ENCODE data around the gene ALPL. TPM values are rescaled to one million over a fixed set of nuclear protein-coding genes. Genes with fewer than 3 reads are reported as not detected.

ALPL gene
- polyA plus RNA-seq, 4 donors, result 25.1 to 53.0 (median 33.4) TPM

DNA sequence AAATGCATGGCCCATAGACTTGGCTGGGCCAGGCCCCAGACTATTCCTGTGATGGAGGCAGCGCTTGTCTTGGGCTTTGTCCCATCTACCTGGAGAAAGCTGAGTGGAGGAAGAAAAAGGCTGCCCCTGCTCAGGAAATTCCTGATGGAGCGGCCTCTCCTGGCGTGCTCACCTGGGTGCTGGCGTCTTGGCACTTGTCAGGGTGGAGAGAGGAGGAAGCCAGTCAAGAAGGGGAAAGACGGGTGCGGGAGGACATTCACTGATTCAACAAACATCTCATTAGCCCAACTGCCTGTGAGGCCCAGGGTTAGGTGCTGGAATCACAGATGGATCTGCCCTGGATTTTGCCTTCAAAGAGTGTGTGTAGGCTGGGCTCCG is 16.1 kb downstream of the ALPL start:
- DNase-seq (ENCODE audit: low read depth in 4 of 4, low spot score in 2 of 4), result no peak

GRCh38 chr1:21526441-21526840 is 17.2 kb downstream of the ALPL start:
- no peak for DNase-seq (ENCODE audit: low read depth in 4 of 4, low spot score in 2 of 4)

DNA sequence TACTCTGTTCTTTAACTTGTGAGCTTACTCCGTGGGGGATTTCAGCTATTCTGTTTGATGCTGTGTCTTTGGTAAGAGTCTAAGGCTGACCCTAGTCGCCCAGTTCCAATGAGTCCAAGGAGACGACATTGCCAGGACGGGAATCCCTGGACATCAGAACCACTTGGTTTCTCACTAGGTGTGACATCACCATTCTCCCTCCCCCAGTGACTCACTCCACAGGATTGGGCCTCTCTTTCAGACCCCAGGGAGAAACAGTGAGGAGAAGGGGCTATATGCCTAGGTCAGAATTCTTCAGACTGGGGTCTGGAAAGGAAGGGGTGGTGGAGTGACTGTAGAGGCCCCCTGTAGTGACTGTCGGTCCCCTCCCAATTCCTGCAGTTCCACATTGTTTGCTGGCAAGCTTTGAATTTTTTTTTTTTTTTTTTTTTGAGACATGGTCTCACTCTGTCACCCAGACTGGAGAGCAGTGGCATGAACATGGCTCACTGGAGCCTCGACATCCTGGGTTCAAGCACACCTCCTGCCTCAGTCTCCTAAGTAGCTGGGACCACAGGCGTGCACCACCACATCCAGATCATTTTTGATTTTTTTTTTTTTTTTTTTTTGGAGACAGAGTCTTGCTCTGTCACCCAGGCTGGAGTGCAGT is 21.3 kb downstream of the ALPL start:
- no peak for DNase-seq (ENCODE audit: low read depth in 4 of 4, low spot score in 2 of 4)

- DNase-seq (ENCODE audit: low read depth in 4 of 4, low spot score in 2 of 4), result no peak
Measured at GRCh38 chr1:21531241-21531640, 22.0 kb downstream of the ALPL start.

DNA sequence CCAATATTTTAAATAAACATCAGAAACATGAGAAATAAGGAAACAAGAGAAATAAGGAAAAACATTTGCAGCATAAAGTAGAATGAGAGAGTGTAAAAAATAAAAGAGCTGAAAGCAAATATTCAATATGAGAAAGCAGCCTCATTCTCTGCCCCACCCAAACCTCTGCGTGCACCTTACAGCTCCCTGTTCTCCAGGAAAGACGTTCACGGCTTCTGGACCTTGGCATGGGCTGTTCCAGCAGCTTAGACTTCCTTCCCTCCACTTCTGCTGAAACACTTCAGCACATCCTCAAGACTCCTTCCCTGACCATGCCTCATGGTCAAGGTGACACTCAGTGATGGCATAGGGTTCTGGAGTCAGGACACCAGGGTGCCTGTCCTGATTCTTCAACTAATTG is 23.3 kb downstream of the ALPL start:
- no peak for DNase-seq (ENCODE audit: low read depth in 4 of 4, low spot score in 2 of 4)

GRCh38 chr1:21532992-21533534 is 23.8 kb downstream of the ALPL start:
- no peak for DNase-seq (ENCODE audit: low read depth in 4 of 4, low spot score in 2 of 4)

DNA sequence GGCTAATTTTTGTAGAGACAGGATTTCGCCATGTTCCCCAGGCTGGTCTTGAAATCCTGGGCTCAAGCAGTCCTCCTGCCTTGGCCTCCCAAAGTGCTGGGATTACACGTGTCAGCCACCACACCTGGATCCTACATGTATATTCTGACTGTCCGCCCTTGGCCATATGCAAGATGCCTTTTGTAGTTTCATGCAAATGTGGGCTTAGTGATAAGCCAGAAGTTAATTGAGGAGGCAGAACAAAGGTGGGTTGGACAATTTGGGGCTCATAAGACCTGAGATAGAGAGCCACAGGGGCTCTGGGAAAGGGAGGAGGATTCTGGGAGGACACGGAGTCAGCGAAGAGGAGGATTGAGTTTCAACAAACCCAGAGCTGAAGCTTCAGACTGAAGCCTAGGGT is 24.9 kb downstream of the ALPL start:
- no peak for DNase-seq (ENCODE audit: low read depth in 4 of 4, low spot score in 2 of 4)

DNA sequence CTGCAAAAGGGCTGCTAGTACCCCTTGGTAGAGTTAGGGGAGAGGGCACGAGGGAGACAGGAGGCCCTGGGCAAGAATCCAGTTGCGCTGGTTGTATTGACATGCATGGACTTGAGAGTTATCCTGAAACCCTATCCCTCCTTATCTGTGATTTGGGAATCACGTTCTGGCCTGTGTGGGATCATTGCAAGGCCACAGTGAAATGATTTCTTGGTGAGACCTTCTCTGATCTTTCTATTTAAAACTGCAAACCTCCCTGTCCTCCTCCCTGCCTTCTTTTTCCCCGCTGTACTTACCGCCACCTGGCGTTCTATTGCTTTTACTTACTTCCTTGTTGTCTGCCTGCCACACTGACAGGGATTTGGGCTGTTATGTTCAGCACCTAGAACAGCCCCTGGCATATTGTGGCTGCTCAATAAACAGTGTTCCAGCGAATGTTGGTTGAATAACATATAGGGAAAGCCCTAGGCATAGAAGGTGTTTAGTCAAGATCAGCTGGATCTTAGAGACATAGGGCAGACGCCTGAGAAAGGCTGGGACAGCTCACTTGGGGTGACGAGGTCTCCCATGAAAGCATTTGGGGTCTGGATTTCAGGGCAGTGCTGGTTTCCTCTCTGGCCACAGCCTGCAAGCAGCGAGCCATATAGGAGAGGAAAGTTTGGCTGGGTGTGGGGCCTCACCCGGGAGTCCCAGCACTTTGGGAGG is 25.6 kb downstream of the ALPL start:
- DNase-seq (ENCODE audit: low read depth in 4 of 4, low spot score in 2 of 4), result no peak

GRCh38 chr1:21536218-21536617 is 27.0 kb downstream of the ALPL start:
- no peak for DNase-seq (ENCODE audit: low read depth in 4 of 4, low spot score in 2 of 4)

- DNase-seq (ENCODE audit: low read depth in 4 of 4, low spot score in 2 of 4), result no peak
Measured at GRCh38 chr1:21537511-21537931, 28.3 kb downstream of the ALPL start.

- no peak for DNase-seq (ENCODE audit: low read depth in 4 of 4, low spot score in 2 of 4)
Measured at GRCh38 chr1:21537932-21538630, 28.9 kb downstream of the ALPL start.

DNA sequence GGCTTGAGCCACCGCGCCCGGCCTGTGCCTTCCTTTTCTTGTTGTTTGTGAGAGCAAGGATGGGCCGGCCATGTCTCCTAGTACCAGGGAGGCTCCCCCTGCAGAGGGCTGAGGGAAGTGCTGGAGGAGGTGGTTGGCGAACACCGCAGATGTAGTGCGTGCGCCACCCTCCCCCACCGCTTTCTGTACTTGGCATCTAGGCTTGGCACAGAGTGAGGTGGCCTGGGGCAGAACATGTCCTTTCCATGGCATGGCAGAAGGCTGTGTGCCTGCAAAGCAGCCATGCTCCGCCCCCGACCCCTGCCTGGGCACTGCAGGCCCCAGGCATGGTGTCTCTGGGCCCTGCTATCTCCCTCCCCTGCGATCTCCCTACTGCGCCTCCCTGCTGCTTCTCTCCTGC is 30.7 kb downstream of the ALPL start:
- no peak for DNase-seq (ENCODE audit: low read depth in 4 of 4, low spot score in 2 of 4)

DNA sequence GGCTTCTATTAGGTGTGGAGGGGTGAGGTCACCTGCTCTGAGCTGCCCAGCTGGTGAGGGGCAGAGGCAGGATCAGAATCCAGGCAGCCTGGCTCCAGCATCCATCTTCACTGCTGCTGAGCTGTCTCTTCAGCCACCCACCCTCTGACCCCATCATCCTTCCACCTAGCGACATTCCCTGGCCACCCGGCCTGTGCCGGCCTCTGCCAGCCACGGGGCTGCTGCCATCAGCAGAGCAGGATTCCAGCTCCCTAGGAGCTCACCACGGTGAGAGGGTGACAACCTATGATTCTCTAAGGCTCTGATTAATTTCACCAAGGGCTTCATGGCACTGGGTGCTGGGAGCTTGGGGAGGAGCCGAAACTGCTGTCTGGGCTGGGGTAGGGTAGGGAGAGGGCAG is 32.1 kb downstream of the ALPL start:
- no peak for DNase-seq (ENCODE audit: low read depth in 4 of 4, low spot score in 2 of 4)

DNA sequence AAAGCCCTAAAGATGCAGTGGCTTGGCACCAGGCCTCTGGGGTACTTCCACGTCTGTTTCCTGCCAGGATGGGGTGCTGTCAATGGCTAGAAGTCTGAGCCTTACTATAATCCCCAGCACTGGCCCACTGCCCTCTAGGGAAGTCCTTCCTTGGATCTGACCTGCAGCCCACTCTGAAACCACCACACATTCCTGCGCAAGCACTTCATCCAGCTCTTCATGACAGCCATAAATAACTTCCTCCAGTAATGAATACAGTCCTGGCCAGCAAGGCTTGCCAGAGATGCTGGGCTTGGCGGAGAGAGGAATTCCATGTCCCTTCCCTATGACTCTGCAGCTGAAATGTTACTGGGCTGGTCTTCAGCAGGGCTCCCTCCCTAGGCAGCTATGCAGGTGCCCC is 32.6 kb downstream of the ALPL start:
- no peak for DNase-seq (ENCODE audit: low read depth in 4 of 4, low spot score in 2 of 4)

- no peak for DNase-seq (ENCODE audit: low read depth in 4 of 4, low spot score in 2 of 4)
Measured at GRCh38 chr1:21543598-21543997, 34.4 kb downstream of the ALPL start.

DNA sequence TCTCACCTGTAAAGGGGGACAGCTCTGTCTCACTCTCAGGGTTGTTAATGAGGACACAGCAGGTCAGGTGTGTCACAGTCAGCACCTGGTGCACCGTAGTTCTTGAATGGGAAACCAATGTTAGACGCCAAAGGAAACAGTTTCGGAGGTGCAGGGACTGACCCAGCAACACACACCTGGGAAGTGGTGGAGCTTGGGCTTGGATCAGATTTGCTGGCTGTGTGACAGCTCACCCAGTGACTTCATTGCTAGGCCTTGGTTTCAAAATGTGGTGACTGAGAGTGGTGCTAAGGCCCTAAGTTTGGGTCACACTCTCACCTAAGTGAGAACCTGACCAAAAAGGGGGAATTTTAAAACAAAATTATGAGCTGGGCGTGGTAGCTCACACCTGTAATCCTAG is 34.9 kb downstream of the ALPL start:
- DNase-seq (ENCODE audit: low read depth in 4 of 4, low spot score in 2 of 4), result no peak

DNA sequence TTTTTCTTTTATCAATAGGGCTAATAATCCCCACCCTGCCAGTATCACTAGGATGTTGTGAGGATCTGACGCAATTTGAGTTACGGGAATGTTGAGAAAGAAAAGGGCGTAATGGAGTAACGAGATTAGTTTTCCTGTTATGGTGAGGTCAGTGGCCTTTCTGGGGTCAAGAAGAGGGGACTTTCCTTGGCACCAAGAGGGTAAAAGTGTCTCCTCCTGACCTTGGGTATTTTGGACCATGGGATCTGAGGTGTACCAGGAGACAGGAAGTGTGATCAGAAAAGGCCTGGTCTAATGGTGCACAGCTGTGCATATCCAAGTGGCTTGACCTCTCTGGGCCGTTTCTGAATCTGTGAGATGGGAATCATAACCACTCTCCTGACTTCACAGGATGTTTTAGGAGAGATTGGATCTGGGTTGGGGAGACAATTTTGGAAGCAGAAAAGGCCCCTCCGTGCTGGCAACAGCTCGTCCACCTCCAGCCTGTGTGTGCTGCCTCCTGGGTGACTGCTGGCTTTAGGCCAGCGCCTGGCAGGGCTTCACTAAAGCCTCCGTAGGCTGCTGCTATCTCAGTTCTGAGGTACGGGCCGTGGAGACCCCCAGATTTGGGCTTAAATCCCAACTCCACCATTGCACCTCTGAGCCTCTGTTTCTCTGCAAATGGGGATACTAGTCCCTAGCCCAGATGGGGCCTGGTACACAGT is 37.1 kb downstream of the ALPL start:
- no peak for DNase-seq (ENCODE audit: low read depth in 4 of 4, low spot score in 2 of 4)

GRCh38 chr1:21547876-21548275 is 38.7 kb downstream of the ALPL start:
- no peak for DNase-seq (ENCODE audit: low read depth in 4 of 4, low spot score in 2 of 4)

DNA sequence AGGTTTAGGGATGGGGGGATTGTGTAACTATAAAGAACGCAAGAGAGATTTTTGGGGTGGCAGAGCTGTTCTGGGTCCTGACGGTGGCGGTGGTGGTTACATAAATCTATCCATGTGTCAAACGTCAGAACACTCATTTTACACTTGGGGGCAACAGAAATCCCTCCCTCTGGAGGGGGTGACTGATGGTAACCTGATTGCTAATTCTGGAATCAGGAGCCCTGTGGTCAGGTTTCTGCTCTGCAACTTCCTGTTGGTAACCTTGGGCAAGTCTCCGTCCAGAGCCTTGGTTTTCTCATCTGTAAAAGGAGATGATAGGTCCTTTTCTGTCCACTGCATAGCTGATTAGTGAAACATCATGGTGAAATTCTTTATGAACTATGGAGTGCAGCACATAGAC is 40.9 kb downstream of the ALPL start:
- DNase-seq (ENCODE audit: low read depth in 4 of 4, low spot score in 2 of 4), result no peak

DNA sequence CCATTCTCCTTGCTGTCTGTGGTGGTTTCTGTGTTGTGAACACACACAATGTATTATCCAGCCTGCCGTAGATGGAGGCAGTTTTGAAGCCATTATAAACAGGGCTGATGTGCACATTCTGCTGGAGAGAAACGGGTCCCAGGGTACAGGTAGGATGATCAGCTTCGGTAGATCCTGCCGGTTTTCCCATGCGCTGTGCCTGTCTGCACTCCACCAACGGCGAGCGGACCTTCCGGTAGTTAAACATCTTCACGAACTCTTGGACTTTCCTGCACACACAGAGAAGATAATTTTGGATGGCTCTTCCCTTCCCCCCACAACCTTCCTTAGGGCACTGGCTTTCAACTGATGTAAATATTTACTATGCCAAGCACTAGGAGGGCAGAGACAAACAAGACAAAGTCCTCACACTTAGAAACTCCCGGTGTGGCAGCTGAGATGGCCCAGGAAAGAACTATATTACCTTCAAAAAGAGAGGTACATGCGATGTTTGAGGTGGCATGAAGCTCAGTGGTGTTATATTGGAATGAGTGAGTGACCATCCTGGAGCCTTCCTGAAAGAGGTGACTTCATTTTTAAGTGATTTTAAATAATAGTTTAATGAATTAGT is 41.7 kb downstream of the ALPL start:
- no peak for DNase-seq (ENCODE audit: low read depth in 4 of 4, low spot score in 2 of 4)

DNA sequence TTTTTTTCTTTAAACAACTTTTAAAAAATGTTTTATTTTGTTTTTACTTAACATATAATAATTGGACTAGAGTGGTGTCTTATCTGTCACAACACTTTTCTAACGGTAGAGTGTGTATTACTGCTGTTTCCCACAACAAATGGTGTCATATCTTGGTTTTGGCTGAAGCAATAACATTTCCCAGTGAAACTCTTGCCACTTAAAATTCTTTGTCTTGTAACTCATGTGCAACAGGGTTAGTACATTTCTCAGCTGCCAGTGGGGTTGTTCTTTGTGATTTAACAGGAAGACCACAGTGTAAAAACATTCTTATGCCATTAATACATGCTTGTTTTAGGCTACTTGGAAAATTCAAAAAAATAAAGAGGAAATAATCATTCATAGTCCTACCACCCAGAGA is 43.5 kb downstream of the ALPL start:
- DNase-seq (ENCODE audit: low read depth in 4 of 4, low spot score in 2 of 4), result no peak

All from left renal cortex interstitium (tissue), 4 donors.